NCI-H1694 treated with DMSO at 0.1 percent for 48 hours (cell line): ENCODE data around the gene ELK3.

ENCODE experiments used
- DNase-seq: peaks from one replicate; lab custom pipeline; 2025; lab: John Stamatoyannopoulos, UW

The ELK3 gene

DNA sequence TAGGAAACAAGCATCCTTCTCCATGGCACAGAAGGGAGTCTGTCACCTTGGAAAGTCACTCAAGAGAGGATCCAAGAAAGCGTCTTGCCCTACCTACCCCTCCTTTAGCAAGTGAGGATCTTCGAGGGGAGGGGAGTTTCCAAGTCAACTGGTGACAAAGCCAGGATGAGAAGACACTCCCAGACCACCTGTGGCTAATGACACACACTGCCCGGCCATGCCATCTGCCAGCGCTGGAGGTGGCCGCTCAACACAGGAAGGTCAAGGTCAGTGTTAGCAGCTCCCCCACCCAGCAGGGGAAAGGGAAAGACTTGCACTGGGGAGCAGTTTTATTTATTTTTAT lies 41.3 kb downstream of the ELK3 start:
- DNase-seq, result no peak

DNA sequence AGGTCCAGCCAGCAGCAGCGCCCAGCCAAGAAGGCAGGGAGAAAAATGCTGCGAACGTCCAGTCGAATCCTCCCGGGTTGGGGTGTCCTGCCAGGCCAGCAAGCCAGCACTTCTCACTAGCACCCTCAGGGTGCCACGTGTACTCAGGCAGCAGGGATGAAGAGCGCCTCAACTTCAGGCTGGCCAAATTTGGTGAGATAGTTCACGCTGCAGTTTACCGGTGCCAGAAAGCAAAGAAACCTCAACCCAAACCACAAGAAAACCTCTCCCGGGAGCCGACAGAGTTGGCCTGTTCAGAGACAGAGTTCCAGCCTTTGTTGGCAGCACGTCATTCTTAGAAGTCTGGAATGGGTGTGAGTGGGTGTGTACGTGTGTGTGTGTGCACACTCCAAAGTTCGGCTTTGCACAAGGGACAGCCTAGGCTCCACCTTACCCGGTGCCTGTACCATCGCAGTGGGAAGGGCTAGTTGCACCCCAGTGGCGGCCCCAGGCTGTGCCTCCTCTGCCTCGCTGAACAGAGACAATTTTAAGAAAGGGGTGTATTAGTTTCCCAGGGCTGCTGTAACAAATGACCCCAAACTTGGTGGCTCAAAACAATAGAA lies 42.1 kb downstream of the ELK3 start:
- DNase-seq, result no peak

GRCh38 chr12:96237035-96237434 lies 42.9 kb downstream of the ELK3 start:
- no peak for DNase-seq

GRCh38 chr12:96237465-96238077 lies 43.4 kb downstream of the ELK3 start:
- DNase-seq, result no peak

DNA sequence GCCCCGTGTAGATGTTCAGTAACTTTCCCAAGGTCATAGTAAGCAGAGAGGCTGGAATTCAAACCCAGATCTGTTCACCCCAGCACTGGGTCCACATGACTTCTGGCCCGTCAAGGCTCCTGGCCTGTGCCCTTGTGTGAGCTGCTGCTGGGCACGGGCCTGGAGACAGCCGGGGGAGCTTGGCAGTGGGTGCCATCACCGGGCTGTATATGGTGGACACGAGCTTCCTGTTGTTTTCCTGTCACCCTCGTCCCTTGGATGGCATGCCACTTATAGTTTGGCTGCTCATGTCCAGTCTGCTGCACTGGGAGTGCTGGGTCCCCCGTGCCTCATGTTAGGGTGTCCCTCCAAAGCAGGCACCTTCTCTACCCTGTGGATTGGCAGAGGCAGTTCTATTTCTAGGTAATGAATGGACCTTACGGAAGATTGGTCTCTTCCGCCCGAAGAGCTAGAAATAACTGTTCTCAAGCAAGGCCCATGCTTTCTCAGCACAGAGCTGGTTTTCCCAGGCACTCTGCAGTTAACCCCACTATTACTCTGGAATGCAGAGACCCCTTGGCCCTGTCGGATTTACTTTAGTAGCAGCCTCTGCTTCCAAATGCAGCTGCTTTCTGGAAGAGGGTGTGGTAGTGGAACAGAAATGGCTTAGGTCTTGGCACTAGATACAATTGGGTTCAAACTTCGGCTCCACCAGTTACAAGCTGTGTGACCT lies 44.3 kb downstream of the ELK3 start:
- DNase-seq, result no peak

DNA sequence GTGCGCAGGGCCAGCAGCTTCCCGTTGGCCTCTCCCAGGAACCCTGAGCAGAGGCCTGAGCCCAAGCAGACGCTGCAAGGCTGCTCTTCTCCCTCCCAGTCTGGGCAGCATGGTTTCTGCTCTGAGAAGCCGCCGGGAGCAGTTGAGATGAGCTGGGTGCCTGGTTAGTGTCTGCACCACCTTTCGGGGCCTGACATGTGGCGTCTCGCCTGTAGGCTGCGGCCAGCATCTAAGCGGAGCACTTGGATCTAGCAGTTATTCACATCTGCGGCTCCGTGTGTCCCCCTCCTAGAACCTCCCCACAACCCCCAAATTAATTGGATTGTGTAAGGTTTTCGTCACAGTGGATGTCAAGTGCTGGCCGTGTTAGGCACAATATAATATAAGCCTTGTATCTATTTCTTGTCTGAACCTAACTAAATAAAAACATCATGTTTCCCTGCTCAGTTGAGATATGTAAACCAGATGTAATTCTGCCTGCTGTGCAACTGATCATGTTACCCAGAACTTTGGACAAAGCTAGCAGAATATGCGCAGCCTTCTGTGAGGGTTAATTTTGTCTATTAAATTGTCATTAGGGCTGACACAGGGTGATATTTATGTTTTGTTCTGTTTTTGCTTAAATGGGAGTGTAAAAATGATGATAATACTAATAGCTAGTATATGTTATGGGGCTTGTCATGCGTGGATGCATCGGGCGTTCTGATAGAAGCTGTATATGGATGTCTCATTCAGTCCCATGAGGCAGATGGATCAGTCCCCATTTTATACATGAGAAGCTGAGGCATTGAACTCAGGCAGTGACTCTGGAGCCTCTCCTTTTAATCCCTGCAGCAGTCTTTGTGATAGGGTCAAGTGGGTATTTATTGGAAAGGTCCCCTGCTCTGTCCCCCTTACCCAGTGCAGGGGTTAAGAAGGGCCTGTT lies 45.8 kb downstream of the ELK3 start:
- peak; percentile 38 for DNase-seq

- DNase-seq, result no peak
Measured at GRCh38 chr12:96240656-96241055, 46.5 kb downstream of the ELK3 start.

DNA sequence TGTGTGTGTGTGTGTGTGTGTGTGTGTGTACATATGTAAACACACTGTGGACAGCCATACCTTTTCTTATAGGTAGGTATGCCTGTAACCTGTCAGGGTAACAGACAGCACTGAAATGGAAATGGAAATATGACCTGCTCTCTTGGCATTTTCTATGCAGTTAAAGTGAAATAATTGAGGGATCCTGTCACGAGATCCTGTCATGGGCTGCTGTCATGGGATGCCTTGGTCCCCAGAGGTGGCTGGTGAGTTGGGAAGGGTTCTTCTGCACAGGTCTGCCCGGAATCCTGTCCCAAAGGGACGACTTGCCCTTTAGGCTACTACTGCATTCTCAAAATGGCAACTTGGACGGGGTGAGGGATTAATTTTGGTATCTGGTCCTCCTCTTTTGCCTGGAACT lies 47.3 kb downstream of the ELK3 start:
- no peak for DNase-seq

- no peak for DNase-seq
Measured at GRCh38 chr12:96241846-96242256, 47.7 kb downstream of the ELK3 start.

DNA sequence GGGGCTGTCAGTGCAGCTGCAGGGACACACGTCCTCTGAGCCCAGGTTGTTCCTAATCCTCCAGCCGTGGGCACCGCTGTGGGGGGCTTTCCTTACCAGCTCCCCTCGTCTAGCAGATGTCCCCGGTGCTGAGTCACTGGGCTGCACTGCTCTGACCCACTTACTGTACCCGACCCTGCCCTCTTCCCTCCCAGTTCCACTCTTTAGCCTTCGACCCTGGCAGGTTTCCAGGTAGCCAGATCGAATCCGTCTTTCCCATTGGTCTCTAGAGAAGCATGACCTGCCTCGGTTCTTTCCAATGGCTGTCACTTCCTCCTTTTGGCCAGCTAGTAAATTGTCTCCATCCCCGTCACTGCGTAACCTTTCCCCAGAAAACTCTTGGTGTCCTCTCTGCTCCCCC lies 48.4 kb downstream of the ELK3 start:
- DNase-seq, result no peak

DNA sequence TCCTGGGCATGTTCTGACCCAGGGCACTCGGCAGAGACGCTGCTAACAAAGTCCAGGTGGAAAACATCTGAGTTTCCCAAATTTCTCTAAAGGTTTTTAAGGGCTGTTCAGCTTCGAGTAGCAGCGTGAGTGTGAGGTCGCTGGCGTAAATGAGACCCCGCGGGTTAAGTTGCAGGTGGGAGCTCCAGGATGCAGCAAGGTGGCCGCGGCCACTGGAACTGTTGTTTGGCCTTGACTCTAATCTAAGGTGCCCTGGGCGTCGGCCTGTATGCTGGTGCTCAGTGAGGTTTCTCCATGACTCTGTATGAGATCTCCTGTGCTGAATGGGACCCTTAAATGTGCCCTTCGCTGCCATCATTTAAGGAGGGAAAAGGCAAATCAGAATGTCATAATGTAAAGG lies 50.7 kb downstream of the ELK3 start:
- no peak for DNase-seq

- no peak for DNase-seq
Measured at GRCh38 chr12:96246926-96247505, 52.8 kb downstream of the ELK3 start.

GRCh38 chr12:96247563-96247962 lies 53.4 kb downstream of the ELK3 start:
- no peak for DNase-seq

- peak; percentile 29 for DNase-seq
Measured at GRCh38 chr12:96248136-96248931, 54.2 kb downstream of the ELK3 start.

- no peak for DNase-seq
Measured at GRCh38 chr12:96249196-96250118, 55.3 kb downstream of the ELK3 start.

DNA sequence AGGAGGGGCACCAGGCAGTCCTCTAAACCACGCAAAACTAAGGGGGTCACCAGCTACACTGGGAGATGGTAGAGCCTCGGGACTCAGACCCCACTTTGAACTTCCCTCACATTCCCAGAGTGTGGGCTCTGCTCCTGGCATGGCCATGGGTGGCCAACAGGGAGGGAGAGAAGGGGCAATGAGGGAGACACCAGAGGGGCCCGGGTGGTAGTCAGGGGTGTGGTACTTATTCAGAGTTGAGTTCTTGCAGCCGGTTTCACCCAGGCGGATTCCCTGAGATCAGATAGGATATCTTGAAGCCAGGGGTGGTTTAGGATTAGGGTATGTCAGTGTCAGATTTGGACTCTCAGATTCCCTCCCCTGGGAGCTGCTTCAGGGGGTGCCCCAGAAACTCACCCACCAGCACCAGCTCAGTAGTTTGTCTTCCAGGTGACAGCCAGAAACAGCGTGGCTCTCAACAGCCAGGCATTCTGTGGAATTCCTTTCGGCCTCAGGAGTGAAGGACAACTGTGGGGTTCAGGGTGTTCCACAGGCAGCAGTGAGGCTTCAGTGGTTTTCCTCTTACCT lies 56.0 kb downstream of the ELK3 start:
- no peak for DNase-seq

GRCh38 chr12:96255077-96255476 lies 60.9 kb downstream of the ELK3 start:
- no peak for DNase-seq

GRCh38 chr12:96256672-96257361 lies 62.6 kb downstream of the ELK3 start:
- DNase-seq, result no peak

DNA sequence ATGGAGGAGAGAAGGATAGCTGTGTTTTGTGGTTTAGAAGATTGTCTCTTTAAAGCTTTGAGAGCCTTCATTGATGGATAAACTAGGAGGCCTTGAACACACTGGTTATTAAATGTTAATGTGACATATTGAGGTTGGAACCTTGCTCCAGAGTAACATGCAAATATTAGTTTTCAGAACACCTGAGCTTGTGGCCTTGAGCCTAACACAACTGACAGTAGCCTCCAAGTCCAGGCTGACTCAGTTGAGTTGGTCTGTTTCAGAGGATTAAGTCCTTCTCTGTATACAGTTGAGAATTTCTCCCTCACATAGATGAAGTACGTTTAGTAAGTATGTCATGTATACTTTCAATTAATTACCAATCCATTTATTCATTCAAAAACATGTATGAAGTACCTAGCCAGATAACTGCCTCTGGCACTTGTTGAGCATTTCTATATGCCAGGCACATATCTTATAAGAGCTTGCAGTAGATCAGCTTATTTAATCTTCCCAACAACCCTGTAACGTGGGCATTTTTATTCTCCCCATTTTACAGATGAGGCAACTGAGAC lies 63.5 kb downstream of the ELK3 start:
- DNase-seq, result no peak
